ENCODE results near the gene LCLAT1.

The LCLAT1 gene

GRCh38 chr2:30434708-30435107, 12.3 kb upstream of the LCLAT1 start:
- TF ChIP-seq CTCF (conservative IDR thresholded peaks at IDR 0.05; ENCODE audit: low read depth, low read length): no peak
- no peak for DNase-seq (ENCODE audit: low read depth)
- H3K4me3 ChIP-seq (ENCODE audit: low read length): no peak overlapping the region

- no peak for TF ChIP-seq CTCF (conservative IDR thresholded peaks at IDR 0.05; ENCODE audit: low read depth, low read length)
- no peak overlapping the region for H3K4me3 ChIP-seq (ENCODE audit: low read length)
- DNase-seq (ENCODE audit: low read depth): no peak
These were observed 10.1 kb upstream of the LCLAT1 start for GRCh38 chr2:30436859-30437435.

DNA sequence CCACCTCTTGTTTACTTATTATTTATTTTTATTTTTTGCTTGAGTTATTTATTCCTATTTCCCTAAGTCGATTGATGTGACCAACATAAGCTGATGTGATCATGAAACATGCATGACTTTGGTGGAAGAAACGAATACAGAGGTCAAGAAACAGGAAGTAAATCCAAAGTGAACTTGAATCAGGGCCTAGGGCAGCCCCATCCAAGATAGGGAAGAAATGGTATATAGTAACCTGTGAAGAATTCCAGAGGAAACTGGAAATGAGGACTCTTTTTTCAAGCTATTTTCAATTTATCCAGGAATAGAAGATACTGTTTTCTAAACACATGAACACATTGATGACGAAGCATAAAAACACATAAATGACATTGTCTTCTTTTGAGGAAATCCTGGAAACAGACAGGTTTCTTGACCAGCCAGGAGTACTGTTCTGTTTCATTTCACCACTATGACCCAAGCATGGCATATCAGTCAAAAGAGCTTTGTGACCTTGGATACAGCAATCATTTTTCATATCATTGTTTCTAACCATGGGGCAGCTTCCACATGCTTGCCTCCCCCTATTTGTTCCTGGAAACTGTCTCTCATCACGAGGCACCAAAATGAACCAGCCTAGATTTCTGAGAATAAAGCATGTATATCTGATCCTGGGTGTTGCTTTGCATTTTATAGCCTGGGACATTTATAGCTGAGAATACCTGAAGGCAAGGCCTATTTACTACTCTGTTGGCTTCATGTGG, 9.1 kb upstream of the LCLAT1 start:
- TF ChIP-seq CTCF (conservative IDR thresholded peaks at IDR 0.05; ENCODE audit: low read depth, low read length): no peak
- no peak for DNase-seq (ENCODE audit: low read depth)
- no peak overlapping the region for H3K4me3 ChIP-seq (ENCODE audit: low read length)

GRCh38 chr2:30439296-30439695, 7.8 kb upstream of the LCLAT1 start:
- DNase-seq (ENCODE audit: low read depth): no peak
- TF ChIP-seq CTCF (conservative IDR thresholded peaks at IDR 0.05; ENCODE audit: low read depth, low read length): no peak
- no peak overlapping the region for H3K4me3 ChIP-seq (ENCODE audit: low read length)

GRCh38 chr2:30439879-30440278, 7.2 kb upstream of the LCLAT1 start:
- H3K4me3 ChIP-seq (ENCODE audit: low read length): no peak overlapping the region
- no peak for TF ChIP-seq CTCF (conservative IDR thresholded peaks at IDR 0.05; ENCODE audit: low read depth, low read length)
- no peak for DNase-seq (ENCODE audit: low read depth)

DNA sequence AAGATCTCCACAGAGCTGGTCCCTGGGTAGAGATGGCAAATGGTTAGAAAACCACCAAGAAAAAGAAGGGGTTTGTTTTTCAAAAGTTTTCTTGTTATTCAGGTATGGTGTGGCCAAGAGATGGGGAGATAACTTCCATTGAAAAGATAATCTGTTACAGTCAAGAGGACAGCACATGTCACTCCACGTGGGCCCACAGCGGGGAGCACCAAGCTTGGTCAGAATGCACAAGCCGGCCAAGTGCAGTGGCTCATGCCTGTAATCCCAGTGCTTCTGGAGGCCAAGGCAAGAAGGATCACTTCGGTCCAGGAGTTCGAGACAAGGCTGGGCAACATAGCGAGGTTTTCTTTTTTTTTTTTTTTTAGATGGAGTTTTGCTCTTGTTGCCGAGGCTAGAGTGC, 6.0 kb upstream of the LCLAT1 start:
- no peak for DNase-seq (ENCODE audit: low read depth)
- no peak overlapping the region for H3K4me3 ChIP-seq (ENCODE audit: low read length)
- no peak for TF ChIP-seq CTCF (conservative IDR thresholded peaks at IDR 0.05; ENCODE audit: low read depth, low read length)

DNA sequence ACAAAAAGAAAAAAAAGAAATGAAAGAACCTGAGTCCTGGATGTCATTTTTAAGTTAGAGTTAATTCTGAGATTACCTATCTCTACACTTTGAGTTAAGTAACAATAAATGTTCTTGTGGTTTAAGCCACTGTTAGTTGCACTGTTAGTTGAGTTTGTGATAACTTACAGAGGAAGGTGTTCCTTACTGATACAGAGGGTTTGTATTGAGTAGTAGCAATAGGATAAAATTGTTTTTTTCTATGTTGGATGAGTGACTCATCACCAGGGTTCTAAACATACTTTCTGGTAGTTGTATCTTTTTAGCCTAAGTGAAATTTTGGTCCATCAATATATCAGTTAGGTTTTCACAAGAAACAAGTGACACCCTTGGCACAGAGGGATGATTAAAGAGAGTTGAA, 4.0 kb upstream of the LCLAT1 start:
- no peak for DNase-seq (ENCODE audit: low read depth)
- no peak overlapping the region for H3K4me3 ChIP-seq (ENCODE audit: low read length)
- no peak for TF ChIP-seq CTCF (conservative IDR thresholded peaks at IDR 0.05; ENCODE audit: low read depth, low read length)

Data from retinal pigment epithelial cell (primary cell).